GM18907 (cell line): Measurements from ENCODE around the gene ASPG.

Experiments
- ATAC-seq: cut with Tn5 transposase; IDR thresholded peaks from one replicate; pipeline ENCODE4 v1.9.1; 2021; ENCODE audit warnings: mild to moderate bottlenecking, moderate library complexity; ENCODE audit not compliant: unreplicated experiment

The ASPG gene

DNA sequence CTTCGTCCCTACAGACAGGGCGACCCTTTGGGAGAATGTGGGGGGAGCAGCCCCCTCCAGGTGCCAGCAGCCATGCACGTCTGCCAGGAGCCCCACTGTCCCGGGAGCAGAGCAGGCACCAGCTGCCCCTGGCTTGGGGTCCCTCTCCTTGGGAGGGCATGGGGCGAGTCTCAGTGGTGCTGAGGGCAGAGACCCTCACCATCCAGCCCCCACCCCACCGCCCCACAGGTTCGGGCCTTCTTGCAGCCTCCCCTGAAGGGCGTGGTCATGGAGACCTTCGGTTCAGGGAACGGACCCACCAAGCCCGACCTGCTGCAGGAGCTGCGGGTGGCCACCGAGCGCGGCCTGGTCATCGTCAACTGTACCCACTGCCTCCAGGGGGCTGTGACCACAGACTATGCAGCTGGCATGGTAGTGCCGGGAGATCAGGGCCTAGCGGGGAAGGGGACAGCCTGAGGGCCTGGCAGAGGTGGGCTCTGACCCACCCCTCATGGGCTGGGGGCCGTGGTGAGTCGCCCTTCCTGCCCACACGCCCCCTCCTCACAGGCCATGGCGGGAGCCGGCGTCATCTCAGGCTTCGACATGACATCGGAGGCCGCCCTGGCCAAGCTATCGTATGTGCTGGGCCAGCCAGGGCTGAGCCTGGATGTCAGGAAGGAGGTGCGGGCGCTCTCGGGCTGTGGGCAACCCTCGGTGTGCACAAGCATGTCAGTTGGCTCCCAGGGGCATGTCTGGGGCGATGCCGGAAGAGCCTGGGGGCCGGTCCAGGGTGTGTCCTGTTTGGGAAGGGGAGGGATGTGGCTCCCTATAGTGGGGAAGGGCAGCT, 18.8 kb downstream of the ASPG start:
- ATAC-seq, result no peak

DNA sequence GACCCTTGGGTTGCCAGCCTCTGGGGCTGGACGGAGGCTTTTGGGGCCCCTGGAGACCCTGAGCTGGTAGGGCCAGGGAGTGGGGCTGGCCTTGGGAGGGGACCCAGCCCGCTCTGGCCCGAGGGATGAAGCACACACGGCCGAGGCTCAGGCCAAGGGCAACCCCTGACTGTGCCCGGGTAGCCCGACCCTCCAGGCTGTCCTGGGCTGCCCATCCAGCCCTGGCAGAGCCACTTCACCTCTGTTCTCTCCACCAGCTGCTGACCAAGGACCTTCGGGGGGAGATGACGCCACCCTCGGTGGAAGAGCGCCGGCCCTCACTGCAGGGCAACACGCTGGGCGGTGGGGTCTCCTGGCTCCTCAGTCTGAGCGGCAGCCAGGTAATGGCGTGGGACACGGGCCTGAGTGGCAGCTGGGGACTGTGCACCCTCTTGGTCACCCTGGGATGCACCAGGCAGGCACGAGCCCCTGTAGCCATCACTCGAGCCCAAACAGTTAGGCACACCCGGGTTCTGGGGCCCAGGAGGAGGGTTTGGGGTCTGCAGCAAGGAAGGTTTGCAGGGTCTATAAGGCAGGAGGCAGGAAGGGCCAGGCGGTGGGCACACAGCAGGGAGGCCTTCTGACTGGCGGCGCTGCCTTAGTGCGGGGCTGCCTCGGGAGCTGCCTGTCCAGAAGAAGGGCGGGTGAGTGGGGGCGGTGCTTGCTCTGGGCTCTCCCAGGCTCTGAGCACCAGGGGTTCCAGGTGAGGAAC, 19.7 kb downstream of the ASPG start:
- ATAC-seq, result no peak

DNA sequence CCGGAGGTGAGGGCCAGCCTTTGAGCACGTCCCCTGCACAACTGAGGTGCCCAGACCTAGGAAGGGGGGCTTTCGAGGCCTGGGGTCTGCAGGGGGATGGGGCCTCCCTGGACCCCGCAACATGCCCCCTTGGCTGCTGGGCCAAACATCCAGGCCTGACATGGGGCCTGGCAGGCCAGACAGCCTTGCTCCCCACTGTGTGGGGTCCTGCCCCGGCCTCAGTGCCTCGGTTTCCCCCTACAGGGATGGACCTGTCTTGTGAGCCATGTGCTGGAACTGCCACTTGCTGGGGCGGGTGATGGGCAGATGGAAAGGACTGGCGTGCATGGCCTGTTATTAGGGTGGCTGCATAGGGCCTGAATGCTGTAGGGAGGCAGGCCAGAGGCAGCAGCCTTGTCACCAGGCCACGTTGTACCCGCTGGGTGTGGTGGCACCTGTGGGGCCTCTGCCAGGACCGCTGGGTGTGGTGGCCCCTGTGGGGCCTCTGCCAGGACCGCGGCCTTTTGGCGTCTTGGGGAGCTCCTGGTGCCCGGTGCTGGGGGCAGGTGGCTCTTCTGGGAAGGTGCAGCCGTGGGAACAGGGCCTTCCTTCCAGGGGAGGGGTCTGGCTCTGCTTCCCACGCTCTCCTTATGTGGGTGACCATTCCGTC, 20.4 kb downstream of the ASPG start:
- no peak for ATAC-seq

DNA sequence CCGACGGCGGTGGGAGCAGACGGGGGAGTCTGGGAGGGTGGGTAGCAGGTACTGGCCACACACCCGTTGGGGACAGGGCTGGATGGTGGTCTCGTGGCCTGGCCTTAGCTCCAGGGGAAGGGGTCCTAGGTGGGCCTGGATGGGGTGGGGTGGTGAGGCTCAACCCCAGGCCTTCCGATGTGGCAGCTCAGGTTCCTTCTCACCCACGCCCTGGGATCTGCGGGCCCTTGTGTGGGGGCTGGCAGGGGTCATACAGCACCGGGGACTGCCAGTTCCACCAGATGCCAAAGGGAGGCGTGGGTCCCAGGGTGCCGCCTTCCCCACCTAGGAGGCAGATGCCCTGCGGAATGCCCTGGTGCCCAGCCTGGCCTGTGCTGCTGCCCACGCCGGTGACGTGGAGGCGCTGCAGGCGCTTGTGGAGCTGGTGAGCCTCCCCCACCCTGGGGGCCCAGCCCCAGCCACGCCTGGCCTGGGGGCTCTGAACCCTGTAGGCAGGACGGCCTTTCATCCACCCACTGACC, 21.0 kb downstream of the ASPG start:
- no peak for ATAC-seq

DNA sequence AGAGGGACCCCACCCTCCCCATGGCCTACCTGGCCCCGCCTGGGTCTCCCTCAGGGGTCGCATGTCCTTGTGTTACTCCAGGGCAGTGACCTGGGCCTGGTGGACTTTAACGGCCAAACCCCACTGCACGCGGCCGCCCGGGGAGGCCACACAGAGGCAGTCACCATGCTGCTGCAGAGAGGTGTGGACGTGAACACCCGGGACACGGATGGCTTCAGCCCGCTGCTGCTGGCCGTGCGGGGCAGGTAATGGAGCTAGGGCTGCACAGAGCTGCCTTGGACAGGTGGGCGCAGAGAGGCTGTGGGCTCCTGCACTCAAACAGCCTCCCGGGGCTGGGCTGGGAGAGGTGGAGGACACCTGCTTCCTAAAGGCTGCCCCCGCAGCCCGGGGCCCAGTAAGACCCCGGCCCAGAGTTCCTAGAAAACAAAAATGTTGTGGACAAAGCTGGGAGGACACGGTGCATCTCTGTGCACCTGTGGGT, 21.6 kb downstream of the ASPG start:
- ATAC-seq, result no peak

DNA sequence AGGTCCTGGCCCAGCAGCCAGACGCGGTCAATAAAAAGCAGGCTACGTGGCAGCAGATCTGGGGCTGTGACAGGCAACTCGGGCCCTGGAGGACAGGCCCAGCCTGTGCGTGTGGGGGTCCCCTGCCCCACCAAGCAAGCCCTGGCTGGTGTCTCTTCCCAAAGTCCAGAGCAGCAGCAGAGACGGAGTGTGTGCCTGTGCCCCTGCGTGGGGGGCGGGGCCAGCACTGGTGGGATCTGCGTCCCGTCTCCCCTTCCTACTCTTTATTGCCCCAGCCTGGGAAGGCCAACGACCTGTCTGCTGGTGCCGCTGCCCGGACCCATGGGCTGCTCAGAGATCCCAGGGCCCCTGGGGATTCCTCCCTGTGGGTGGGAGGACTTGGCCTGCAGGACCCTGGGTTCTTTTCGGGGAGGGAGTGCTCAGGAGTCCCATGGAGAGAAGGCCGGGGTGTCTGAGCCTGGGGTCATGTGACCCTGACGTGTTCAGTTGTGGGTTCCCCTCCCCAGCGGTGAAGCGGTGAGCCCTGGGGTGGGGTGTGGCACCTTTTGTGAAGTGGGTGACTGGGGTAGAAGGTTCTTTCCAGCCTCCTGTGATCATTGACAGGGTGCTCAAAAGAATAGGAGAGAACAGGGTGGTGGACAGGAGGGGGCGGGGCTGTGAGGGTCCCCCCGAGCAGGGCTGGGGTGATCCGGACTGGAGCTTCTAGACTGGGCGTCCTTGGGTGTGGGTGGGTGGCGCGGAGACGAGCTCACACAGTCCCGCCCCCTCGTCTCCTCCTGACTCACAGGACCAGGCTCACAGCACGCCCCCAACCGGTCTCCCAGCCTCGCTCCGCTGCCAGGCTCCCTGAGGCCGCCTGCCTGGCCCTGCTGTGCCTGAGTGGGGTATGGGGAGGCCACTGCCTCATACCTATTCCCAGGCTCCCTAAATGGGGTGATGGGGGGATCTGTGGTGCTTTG, 22.4 kb downstream of the ASPG start:
- no peak for ATAC-seq

DNA sequence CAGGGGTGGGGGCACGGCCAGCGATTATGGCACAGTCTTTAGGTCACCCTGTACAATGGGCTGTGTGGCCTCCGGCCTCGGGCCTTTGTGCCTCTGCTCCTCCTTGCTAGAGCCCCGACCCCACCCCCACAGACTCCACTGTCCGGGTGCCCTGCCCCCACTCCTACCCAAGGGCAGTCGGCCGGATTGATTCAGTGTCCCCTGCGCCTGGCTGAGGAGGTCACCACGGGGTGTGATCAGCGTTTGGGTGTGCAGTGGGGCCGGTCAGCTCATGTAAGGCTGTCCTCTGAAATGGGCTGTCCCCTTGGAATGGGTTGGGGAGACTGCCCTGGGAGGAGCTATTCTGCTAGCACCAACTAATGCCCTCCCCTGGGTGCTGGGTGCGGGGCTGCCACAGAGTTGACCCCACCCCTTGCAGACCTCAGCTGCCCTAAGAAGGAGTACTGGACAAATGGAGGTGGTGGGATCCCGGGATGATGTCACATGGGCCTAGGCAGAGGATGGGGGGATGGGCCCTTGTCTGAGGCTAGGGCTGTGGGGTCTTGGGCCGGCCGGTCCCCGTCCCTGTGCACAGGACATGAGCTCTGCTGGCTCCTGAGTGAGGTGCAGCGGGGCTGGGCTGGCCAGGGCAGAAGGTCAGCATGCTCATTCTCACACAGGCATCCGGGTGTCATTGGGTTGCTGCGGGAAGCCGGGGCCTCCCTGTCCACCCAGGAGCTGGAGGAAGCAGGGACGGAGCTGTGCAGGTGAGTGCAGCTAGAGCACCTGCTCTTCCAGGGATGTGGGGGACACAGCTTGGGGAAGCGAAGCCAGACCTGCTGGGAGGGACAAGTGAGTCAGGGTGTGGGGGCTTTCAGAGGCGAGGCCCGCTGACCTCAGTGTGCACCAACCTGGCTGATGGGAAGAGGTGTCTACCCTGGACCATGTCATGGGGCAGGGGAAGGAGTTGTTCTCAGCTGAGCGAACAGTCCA, 23.4 kb downstream of the ASPG start:
- no peak for ATAC-seq

DNA sequence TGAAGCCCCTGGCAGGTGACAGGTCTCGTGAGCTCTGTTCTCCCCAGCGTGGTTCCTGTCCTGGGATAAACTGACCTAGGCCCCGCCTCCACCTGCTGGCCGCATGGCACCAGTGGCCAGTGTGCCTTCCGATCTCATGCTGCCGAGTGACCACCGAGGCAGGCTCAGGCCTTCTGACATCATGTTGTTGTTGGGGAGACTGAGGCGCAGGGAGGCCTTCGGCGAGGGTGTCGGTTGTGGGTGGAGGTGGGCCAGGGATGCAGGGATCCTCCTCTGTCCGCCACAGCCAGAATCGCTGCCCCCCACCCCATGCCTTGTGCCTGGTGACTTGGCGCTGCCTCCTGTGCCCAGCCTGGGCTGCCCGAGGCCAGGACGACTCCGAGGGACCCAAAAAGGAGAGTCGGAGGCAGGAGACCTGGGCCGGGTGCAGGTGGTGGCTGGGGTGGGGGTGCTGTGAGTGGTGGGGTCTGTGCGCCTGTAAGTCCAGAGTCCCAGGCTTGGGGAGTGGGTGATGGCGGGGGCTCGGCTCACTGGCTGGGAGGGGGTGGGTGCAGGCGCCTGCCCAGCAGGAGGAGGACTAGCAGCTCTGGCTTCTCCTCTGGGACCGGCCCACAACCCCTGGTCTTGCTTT, 24.3 kb downstream of the ASPG start:
- ATAC-seq, result no peak

DNA sequence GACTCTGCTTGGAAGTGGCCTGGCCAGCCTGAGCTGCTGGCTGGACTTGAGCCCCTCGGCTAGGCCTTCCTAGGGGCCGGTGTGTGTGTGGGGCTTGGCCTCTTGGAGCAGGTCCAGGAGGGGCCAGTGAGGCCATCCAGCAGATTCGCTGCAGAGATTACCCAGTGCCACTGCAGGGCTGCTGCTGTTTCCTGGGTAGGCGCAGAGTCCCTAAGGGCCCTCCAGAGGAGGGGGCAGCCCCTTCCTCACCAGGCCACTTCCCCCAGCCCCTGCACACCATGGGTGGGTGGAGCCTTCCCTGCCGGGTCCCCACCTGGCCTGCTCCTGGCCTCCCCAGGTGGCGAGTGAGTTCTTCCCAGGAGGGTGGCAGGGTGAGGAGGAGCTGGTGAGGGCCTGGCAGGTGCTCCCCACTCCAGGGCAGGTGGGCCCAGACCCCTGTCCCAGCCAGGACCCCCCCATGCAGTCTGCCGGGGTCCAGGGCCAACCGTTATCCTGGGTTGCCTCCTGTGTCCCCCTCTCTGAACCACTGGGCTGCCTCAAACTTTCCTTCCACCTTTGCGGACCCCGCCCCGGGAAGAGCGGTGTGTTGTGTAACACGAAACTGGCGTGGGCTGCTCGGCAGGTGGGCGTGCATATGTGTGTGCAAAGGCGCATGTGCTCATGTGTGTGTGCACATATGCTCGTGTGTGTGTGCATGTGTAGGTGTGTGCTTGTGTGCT, 25.1 kb downstream of the ASPG start:
- no peak for ATAC-seq

DNA sequence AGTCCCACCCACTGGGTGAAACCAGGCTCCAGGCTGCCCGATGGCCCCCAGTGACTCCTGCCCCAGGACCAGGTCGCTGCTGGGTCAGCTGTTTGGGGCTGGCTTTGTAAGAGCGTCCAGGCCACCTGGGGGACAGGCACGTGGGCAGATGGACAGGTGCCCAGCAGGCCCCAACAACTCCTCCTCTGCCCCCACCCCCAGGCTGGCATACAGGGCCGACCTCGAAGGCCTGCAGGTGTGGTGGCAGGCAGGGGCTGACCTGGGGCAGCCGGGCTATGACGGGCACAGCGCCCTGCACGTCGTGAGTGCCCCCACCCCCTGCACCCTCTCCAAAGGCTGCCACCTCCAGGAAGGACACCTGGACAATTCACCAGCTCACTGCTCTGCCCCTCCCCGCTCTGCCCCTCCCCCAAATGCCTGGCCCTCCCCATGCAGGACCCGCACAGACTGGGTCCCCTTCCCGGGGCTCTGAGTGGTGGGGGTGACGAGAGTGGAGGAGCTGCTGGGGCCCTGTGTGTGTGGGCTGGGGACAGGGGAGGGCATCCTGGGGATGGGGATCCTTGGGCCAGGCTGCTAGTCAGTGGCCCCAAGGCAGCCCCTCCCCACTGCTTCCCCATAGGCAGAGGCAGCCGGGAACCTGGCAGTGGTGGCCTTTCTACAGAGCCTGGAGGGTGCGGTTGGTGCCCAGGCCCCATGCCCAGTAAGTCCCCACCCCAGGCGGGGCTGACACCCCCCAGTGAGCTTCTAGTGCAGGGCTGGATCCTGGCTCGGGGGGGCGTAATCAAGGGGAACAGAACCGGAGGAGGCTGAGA, 26.0 kb downstream of the ASPG start:
- no peak for ATAC-seq

DNA sequence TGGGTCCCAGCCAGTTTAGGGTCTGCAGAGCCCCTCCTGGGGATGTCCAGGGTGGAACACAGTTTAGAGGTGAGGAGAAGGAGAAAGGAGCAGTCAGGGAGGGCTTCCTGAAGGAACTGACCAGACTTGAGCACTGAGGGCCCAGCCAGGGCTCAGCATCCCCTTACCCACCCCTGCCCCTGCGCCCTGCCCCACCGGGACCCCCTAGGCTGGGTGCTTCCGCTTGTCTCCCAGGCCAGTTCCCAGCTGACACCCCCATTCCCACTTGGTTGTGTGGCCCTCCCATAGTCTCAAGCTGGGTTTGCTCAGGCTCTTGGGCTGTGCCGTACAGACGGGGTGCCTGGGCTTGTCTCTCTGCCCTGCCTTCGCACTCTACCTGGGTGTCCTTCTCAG, 26.6 kb downstream of the ASPG start:
- no peak for ATAC-seq

DNA sequence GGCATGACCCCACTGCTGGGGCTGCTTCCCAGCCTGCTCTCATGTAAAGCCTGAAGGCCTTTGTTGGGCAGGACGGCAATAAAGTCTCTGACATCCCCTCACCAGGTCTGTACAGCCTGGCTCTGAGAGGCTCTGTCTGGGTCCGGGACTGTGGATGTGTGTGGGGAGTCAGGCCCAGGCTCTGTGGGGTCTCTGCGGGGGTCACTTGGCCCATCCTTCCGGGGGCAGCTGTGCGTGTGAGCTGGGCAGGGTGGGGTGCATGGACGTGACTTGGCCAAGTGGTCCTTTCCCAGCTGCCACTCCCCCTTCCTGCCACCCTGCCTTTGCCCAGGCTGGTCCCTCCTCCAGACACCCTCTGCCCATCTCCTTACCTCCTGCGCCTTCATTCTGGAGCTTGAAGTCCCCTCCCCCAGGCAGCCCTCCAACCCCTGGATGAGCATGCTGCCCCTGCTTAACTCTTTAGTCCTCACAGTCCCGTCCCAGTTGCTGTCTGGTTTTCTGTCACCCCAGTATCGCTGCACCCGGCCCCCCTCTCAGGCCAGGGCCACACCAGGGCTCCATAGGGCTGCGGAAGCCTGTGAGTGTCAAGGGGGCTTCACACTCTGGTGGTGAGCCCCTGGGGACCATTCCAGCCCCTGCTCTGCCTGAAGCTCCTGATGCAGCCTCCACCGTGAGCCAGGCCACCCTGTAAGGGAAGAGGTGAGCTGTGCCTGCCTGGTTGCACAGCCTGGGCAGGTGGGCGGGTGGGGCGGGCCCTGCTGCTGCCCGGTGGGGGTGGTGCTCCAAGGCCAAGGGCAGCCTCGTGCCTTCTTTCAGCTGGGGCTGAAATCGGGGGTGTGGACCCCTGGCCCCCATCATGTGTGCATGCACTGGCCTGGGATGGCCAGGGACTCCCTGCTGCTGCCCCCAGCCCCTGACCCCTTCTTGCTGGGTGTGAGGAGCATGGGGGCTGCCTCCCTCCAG, 27.4 kb downstream of the ASPG start:
- ATAC-seq, result no peak

DNA sequence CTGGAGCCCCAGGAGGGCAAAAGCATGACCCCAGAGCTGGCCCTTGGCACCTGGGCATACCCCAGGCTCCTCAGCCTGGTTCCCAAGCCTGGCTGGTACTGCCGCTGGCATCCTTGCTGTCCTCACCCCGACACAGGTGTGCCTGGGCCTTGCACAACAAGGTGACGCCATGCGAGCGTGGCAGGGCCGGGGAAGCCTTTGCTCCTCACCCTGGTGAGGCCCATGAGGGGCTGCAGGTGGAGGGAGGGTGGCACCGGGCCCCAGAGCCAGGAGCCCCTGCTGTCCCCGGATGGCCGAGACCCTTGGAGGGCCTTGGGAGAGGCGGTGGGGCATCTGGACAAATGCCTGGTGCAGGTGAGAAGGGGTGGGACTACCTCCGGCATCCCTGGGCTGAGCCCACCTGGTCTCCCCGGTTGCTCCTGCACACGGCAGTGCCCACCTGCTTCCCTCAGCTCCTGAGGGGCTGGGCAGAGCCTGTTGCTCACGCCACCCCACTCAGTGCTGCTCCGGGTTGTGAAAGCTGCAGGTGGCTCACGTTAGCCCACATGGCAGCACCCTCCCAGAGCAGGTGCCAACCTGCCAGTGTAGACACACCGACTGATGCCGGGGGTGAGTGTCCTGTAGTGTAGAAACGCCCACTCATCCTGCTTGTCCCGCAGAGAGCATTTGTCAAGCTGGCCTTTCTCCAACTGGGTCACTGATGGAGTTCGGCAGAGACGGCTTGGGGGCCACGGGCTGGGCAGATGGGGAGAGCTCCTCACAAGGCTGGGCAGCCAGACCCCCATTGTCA, 28.3 kb downstream of the ASPG start:
- no peak for ATAC-seq

DNA sequence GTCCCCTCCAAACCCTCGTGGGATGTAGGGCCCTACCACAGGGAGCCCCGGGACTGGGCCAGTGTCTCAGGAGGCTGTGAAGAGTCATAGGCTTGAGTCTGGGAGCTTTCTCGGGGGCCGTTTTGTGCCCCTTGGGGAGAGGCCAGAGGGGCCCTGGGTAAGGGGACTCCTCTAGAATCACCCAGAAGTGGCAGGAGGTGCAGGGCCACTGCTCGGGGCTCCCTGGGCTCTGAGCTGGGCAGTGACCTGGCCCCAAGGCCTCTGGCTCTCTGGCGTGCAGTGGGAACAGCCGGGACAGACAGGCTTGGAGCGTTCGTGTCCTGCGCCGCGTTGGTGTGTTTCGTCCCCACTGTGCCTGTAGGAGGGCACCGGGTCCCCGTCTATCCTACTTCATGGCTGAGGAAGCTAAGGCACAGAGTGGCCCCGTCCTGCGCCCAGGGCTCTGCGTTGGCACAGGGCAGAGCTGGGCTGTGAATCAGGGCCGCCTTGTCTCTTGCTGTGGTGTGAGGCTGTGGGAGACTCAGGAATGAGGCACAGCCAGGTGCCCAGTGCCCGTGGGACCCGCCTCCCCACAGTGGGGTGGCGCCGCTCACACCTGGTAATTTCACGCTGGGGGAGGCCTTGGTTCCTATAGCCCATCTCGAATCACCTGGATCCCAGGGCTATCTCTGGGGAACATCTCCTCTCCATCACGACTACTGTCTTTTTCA, 29.1 kb downstream of the ASPG start:
- ATAC-seq, result no peak

DNA sequence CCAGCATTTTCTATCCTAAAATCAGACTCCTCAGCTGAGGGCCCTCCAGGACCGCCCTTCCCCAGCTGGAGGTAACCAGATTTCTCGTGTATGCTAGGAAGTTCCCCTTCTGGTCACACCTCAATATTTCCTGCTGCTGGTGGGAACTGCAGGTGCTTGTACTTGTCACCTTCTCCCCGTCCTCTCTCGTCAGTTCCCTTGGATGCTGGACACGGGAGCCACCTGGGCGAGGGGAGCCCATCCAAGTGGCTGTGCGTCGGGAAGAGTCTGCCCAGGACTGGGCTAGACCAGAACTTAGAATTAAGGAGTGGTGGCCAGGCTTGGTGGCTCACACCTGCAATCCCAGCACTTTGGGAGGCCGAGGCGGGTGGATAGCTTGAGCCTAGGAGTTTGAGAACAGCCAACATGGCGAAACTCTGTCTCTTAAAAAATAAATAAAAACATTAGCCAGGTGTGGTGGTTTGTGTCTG, 29.7 kb downstream of the ASPG start:
- ATAC-seq, result no peak
